Stomach (tissue), 4 donors: ENCODE data around the gene TMEM179.

Experiments used
- EP300 ChIP-seq: sonication (generic); formaldehyde crosslinking; IDR thresholded peaks from one replicate; pipeline ENCODE4 v1.6.1; 2017; ENCODE audit warnings: antibody characterized with exemption
- POLR2A ChIP-seq, 4 donors: fragments of 450-650 bp; IDR thresholded peaks; one replicate each; pipeline ENCODE4 v1.6.1; 2016; ENCODE audit warnings: antibody characterized with exemption in 4 of 4, control low read depth in 2 of 4, mild to moderate bottlenecking in 1 of 4, moderate library complexity in 1 of 4
- POLR2AphosphoS5 ChIP-seq, 3 donors: sonication (generic); formaldehyde crosslinking; IDR thresholded peaks; one replicate each; pipeline ENCODE4 v1.6.1; 2016; ENCODE audit warnings: antibody characterized with exemption in 3 of 3
- TF ChIP-seq, protein P1 (sequence below), 7 experiments: fragments of 450-650 bp in 4 of 7; fragments of 200-600 bp in 3 of 7; sonication (generic) in 3 of 7; IDR thresholded peaks; one replicate each; pipeline ENCODE4 v1.5.1; 2016 to 2019; ENCODE audit warnings: antibody characterized with exemption in 7 of 7, control low read depth in 2 of 7, mild to moderate bottlenecking in 1 of 7

DNA sequence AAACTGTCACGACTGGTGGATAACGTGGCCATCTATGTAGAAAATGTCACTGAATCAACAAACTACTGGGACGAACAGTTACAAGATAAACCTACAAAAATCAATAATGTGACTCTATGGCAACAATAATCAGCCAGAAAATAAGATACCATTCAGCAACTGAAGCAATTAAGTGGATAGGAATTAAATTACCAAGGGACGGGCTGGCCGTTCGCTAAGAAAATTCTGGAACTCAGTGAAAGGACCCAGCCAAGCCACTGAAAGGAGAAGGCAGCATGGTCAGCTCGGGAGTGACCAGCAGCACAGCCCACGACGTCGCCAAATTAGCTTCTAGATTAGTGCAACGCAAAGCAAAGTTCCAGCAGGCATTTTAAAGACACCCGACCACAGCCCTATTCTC, 33.6 kb upstream of the TMEM179 start:
- TF ChIP-seq, protein P1, sequence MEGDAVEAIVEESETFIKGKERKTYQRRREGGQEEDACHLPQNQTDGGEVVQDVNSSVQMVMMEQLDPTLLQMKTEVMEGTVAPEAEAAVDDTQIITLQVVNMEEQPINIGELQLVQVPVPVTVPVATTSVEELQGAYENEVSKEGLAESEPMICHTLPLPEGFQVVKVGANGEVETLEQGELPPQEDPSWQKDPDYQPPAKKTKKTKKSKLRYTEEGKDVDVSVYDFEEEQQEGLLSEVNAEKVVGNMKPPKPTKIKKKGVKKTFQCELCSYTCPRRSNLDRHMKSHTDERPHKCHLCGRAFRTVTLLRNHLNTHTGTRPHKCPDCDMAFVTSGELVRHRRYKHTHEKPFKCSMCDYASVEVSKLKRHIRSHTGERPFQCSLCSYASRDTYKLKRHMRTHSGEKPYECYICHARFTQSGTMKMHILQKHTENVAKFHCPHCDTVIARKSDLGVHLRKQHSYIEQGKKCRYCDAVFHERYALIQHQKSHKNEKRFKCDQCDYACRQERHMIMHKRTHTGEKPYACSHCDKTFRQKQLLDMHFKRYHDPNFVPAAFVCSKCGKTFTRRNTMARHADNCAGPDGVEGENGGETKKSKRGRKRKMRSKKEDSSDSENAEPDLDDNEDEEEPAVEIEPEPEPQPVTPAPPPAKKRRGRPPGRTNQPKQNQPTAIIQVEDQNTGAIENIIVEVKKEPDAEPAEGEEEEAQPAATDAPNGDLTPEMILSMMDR (IDR thresholded peaks at IDR 0.05), result no peak
- no peak for TF ChIP-seq POLR2A (IDR thresholded peaks at IDR 0.05)
- TF ChIP-seq POLR2AphosphoS5 (IDR thresholded peaks at IDR 0.05), result no peak
- TF ChIP-seq EP300, result no peak
